Skeletal muscle cell (primary cell): ENCODE measurements around the gene ATF7IP2.
"Not testable (repeated sequence)": the region's sequence is repeated elsewhere in the genome, so short reads cannot be mapped to it uniquely, and the experiment has no call there.

Experiments
- DNase-seq: peaks from one replicate; pipeline ENCODE4 v3.0.0-alpha.2; 2010; ENCODE audit warnings: low read depth
- H3K4me3 ChIP-seq: 2 replicates; pipeline ENCODE4 v1.5.1; 2011; ENCODE audit warnings: low read depth, mild to moderate bottlenecking, control low read depth, low read length, moderate library complexity

The ATF7IP2 gene, protein sequence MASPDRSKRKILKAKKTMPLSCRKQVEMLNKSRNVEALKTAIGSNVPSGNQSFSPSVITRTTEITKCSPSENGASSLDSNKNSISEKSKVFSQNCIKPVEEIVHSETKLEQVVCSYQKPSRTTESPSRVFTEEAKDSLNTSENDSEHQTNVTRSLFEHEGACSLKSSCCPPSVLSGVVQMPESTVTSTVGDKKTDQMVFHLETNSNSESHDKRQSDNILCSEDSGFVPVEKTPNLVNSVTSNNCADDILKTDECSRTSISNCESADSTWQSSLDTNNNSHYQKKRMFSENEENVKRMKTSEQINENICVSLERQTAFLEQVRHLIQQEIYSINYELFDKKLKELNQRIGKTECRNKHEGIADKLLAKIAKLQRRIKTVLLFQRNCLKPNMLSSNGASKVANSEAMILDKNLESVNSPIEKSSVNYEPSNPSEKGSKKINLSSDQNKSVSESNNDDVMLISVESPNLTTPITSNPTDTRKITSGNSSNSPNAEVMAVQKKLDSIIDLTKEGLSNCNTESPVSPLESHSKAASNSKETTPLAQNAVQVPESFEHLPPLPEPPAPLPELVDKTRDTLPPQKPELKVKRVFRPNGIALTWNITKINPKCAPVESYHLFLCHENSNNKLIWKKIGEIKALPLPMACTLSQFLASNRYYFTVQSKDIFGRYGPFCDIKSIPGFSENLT

GRCh38 chr16:10385725-10386516 is at the start of gene ATF7IP2:
TSS of gene ATF7IP2 (plus strand) at chr16:10386061. CDS start at chr16:10430621, 44,560 bp downstream.
- H3K4me3 ChIP-seq, result peak within 1 kb of the TSS; percentile 75
- DNase-seq, result peak; percentile 67

GRCh38 chr16:10338426-10338825 is 47.4 kb upstream of the ATF7IP2 start:
- no peak overlapping the region for H3K4me3 ChIP-seq
- DNase-seq, result no peak

DNA sequence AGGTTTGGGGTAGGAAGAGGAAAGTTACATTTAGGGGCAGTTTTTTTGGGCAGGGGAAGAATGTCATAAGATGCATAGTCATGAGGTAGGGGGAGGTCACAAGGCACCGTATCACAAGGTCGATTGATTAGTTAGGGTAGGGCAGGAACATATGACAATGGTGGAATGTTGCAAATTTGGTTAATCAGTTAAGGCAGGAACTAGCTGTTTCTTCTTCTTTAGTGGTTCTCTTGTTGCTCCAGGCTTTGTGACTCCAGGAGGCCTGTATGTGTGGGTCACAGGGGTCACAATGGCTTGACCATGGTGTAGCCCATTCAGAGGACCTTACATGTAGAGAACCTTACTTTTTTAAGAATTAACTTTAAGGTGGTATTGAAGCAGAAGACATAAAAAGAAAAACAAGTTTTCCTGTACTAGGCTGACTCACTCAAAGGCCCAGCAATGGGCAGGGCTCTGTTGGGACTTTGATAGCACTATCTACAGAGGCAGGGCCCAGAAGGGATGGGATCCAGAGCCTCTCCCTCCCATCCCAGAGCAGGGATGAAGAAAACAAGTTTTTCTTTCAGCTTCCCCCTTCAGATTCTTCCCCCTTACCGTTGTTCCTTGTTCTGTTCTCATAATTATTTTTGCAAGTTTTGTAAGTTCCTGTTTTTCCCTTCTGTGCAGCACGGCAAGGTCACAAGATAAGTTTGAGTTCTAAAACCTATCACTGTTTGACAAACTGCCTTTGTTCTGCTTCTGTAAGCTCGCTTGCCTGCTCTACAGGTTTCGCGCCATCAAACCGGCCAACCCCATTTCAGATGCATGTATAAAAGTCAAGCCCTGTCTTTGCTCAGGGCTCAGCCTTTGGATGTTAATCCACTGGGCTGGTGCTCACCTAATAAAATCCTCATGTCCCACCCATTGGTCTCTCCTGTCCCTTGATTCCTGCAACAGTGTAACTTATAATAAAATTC is 45.8 kb upstream of the ATF7IP2 start:
- H3K4me3 ChIP-seq, result no peak overlapping the region
- no peak for DNase-seq

GRCh38 chr16:10343124-10343760 is 42.6 kb upstream of the ATF7IP2 start:
- DNase-seq, result no peak
- H3K4me3 ChIP-seq, result no peak overlapping the region

- DNase-seq, H3K4me3 ChIP-seq: not testable (repeated sequence)
These were observed 41.2 kb upstream of the ATF7IP2 start for GRCh38 chr16:10344699-10345098.

DNA sequence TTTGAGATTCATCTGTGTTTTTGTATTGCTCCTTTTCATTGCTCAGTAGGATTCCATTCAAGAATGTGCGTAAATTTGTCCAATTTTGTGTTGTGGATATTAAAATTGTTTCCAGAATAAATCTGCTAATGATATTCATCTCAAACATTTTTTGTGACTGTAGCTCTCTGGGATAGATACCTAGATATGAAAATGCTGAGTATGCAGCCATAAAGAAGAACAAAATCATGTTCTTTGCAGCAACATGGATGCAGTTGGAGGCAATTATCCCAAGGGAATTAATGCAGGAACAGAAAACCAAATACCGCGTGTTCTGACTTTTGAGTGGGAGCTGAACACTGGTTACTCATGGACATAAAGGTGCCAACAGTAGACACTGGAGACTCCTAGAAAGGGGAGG is 40.2 kb upstream of the ATF7IP2 start:
- no peak overlapping the region for H3K4me3 ChIP-seq
- no peak for DNase-seq

DNA sequence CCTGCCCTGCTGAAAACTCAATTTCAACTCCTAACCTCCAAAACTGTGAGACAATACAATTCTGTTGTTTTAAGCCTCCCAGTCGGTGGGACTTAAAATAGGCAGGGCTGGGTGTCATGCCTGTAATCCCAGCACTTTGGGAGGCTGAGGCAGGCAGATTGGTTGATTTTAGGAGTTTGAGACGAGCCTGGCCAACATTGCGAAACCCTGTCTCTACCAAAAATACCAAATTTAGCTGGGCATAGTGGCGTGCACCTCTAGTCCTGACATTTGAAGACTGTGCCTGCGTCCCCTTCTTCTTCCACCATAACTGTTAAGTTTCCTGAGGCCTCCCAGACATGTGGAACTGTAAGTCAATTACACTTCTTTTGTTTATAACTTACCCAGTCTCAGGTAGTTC is 36.0 kb upstream of the ATF7IP2 start:
- no peak for DNase-seq

GRCh38 chr16:10352262-10352661 is 33.6 kb upstream of the ATF7IP2 start:
- H3K4me3 ChIP-seq, result no peak overlapping the region
- no peak for DNase-seq

More for the DNA sequence above, 36.0 kb upstream of the ATF7IP2 start:
- no peak overlapping the region for H3K4me3 ChIP-seq

DNA sequence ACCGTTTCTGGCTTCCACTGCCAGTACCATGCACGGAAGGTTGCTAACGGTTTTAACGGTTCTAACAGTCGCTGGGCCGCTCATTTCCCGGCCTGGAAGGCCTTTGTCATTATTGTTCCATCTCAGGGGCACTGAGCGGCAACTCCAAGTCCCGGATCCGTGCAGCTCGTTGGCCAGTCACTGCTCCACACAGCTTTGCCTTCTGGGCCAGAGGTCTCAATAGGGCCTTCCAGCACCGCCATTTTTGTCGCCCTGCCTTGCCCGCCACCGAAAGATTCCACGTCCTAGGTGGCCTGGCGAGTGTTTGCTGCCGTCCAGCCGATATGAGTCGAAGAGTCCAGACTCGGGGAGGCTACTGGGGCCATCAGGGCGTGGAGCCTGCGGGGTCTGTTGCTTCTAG is 30.3 kb upstream of the ATF7IP2 start:
- DNase-seq, result no peak

GRCh38 chr16:10356870-10357842 is 28.7 kb upstream of the ATF7IP2 start:
- DNase-seq, result no peak
- H3K4me3 ChIP-seq, result no peak overlapping the region

More for the DNA sequence above, 30.3 kb upstream of the ATF7IP2 start:
- H3K4me3 ChIP-seq, result no peak overlapping the region

DNA sequence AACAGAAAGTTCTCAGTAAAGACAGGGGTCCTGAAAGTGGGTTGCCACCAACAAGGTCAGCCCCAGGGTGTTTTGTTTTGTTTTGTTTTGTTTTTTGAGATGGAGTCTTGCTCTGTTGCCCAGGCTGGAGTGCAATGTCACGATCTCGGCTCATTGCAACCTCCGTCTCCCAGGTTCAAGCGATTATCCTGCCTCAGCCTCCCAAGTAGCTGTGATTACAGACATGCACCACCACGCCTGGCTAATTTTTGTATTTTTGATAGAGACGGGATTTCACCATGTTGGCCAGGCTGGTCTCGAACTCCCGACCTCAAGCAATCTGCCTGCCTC is 24.1 kb upstream of the ATF7IP2 start:
- DNase-seq, result not testable (repeated sequence)

GRCh38 chr16:10362077-10362863 is 23.6 kb upstream of the ATF7IP2 start:
- no peak for DNase-seq
- no peak overlapping the region for H3K4me3 ChIP-seq

More for the DNA sequence above, 24.1 kb upstream of the ATF7IP2 start:
- H3K4me3 ChIP-seq, result not testable (repeated sequence)

GRCh38 chr16:10362864-10363197 is 23.0 kb upstream of the ATF7IP2 start:
- not testable (repeated sequence) for H3K4me3 ChIP-seq, DNase-seq

- H3K4me3 ChIP-seq, DNase-seq: not testable (repeated sequence)
These were observed 19.2 kb upstream of the ATF7IP2 start for GRCh38 chr16:10366619-10367018.

DNA sequence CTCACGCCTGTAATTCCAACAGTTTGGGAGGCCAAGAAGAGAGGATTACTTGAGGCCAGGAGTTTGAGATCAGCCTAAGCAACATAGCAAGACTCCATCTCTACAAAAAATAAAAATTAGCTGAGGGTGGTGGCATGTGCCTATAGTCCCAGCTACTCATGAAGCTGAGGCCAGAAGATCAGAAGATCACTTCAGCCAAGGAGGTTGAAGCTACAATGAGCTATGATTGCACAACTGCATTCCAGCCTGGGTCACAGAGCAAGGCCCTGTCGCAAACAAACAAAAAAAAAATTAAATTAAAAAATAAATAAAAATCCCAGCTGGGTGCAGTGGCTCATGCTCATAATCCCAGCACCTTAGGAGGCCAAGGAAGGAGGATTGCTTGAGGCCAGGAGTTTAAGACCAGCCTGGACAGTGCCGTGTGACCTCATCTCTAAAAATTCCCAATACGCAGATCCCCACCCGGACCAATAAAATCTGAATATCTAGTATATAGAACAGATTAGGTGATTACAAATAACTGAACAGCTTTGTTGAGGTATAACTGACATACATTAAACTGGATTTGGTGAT is 18.2 kb upstream of the ATF7IP2 start:
- H3K4me3 ChIP-seq, result no peak overlapping the region
- DNase-seq, result no peak

DNA sequence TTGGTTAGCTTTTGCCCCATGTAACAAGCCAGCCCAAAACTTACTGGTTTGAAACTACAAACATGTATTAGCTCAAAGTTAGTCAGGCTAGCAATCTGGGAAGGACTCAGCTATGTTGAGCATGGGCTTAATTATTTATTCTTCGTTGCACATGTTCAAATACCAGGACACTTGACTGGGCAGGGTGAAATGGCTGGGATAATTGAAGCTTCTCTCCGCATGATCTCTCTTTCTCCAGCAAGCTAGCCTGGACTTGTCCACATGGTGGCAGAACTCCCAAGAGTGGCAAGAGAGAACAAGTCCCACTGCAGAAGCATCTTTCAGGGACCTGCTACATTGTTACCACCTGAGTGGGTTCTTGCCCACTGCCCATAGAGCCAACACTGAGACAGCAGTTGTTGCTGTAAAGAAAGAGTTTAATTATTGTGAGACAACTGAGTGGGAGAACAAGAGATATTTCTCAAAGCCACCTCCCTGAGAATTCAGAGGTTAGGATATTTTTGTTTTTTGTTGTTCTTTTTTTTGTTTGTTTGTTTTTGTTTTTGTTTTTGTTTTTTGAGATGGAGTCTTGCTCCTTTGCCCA is 16.8 kb upstream of the ATF7IP2 start:
- no peak overlapping the region for H3K4me3 ChIP-seq
- no peak for DNase-seq
